Esophagus (tissue), 2 donors: ENCODE results near the gene GRAPL. TPM values are rescaled to one million over a fixed set of nuclear protein-coding genes. Genes with fewer than 3 reads are reported as not detected.
"Not testable (repeated sequence)": the region's sequence is repeated elsewhere in the genome, so short reads cannot be mapped to it uniquely, and the experiment has no call there.

Source experiments
- H3K27ac ChIP-seq, 2 donors: one replicate each; pipeline ENCODE4 v1.5.1; 2013; ENCODE audit warnings: low read depth in 2 of 2, mild to moderate bottlenecking in 2 of 2, inconsistent platforms in 1 of 2, low read length in 1 of 2, moderate library complexity in 1 of 2
- H3K27me3 ChIP-seq, 2 donors: one replicate each; pipeline ENCODE4 v1.6.1; 2013; ENCODE audit warnings: low read length in 2 of 2, control low read depth in 1 of 2, mild to moderate bottlenecking in 1 of 2; ENCODE audit not compliant: insufficient read depth in 2 of 2, control insufficient read depth in 1 of 2
- H3K36me3 ChIP-seq, 2 donors: one replicate each; pipeline ENCODE4 v1.6.1; 2013; ENCODE audit warnings: low read length in 1 of 2; ENCODE audit not compliant: control insufficient read depth in 2 of 2, insufficient read depth in 2 of 2
- H3K4me1 ChIP-seq, 2 donors: one replicate each; pipeline ENCODE4 v1.6.1; 2013; ENCODE audit warnings: low read length in 1 of 2; ENCODE audit not compliant: control insufficient read depth in 2 of 2, insufficient read depth in 2 of 2
- H3K4me3 ChIP-seq, 2 donors: one replicate each; pipeline ENCODE4 v1.5.1; 2013; ENCODE audit warnings: low read length in 2 of 2, mild to moderate bottlenecking in 2 of 2, low read depth in 1 of 2, moderate library complexity in 1 of 2
- H3K9me3 ChIP-seq, 2 donors: one replicate each; pipeline ENCODE4 v1.6.1; 2013; ENCODE audit warnings: mild to moderate bottlenecking in 2 of 2, low read depth in 1 of 2, low read length in 1 of 2, moderate library complexity in 1 of 2; ENCODE audit not compliant: control insufficient read depth in 2 of 2, insufficient read depth in 1 of 2
- WGBS, 2 donors: extraction: QIAGEN DNeasy Blood & Tissue Kit; methylation state at CpG; one replicate each; pipeline ENCODE4 v1.1.7; 2013; 5-methylcytosine and 5-hydroxymethylcytosine counted together
- polyA plus RNA-seq, 2 donors: library from polyadenylated mRNA; stranded (reverse); fragments of 200-250 nt; gene quantifications; one replicate each; pipeline ENCODE4 v1.2.3, GENCODE V29; 2013
- donor health status: healthy with polysubstance abuse.
- donor health status: Bipolar disorder and iron deficiency.

Gene GRAPL
- polyA plus RNA-seq, 2 donors, result 0.38 to 1.5 TPM

- H3K4me1 ChIP-seq, H3K27ac ChIP-seq, H3K36me3 ChIP-seq, H3K4me3 ChIP-seq, H3K9me3 ChIP-seq, H3K27me3 ChIP-seq: not testable (repeated sequence)
- WGBS, 2 donors, result no CpG with 5 or more reads among the region's 8 CpGs
Observed at GRCh38 chr17:19157628-19158027, 30.2 kb downstream of the GRAPL start.

- H3K4me3 ChIP-seq, H3K27ac ChIP-seq, H3K9me3 ChIP-seq, H3K36me3 ChIP-seq, H3K4me1 ChIP-seq, H3K27me3 ChIP-seq: not testable (repeated sequence)
- WGBS, 2 donors, result no CpG with 5 or more reads among the region's 10 CpGs
Observed at GRCh38 chr17:19158478-19158877, 31.1 kb downstream of the GRAPL start.

- H3K4me1 ChIP-seq, result not testable (repeated sequence)
Observed at GRCh38 chr17:19158938-19159337, 31.5 kb downstream of the GRAPL start.

GRCh38 chr17:19161308-19162107, 34.1 kb downstream of the GRAPL start:
- not testable (repeated sequence) for H3K9me3 ChIP-seq, H3K36me3 ChIP-seq, H3K27me3 ChIP-seq, H3K4me1 ChIP-seq, H3K4me3 ChIP-seq, H3K27ac ChIP-seq
- WGBS, 2 donors, result no CpG with 5 or more reads among the region's 13 CpGs

More at GRCh38 chr17:19158938-19159337, 31.5 kb downstream of the GRAPL start:
- H3K27me3 ChIP-seq, H3K36me3 ChIP-seq, H3K4me3 ChIP-seq, H3K9me3 ChIP-seq, H3K27ac ChIP-seq: not testable (repeated sequence)
- no CpG with 5 or more reads among the region's 2 CpGs for WGBS, 2 donors

- H3K36me3 ChIP-seq, H3K4me3 ChIP-seq, H3K27me3 ChIP-seq, H3K9me3 ChIP-seq, H3K4me1 ChIP-seq, H3K27ac ChIP-seq: not testable (repeated sequence)
- no CpG with 5 or more reads among the region's 71 CpGs for WGBS, 2 donors
Observed at GRCh38 chr17:19162384-19163216, 35.2 kb downstream of the GRAPL start.

GRCh38 chr17:19174422-19174821, 47.0 kb downstream of the GRAPL start:
- not testable (repeated sequence) for H3K27me3 ChIP-seq, H3K27ac ChIP-seq, H3K4me1 ChIP-seq, H3K9me3 ChIP-seq, H3K36me3 ChIP-seq, H3K4me3 ChIP-seq
- no CpG with 5 or more reads among the region's 3 CpGs for WGBS, 2 donors

- H3K27ac ChIP-seq, H3K4me3 ChIP-seq, H3K4me1 ChIP-seq, H3K27me3 ChIP-seq, H3K36me3 ChIP-seq, H3K9me3 ChIP-seq: not testable (repeated sequence)
- no CpG with 5 or more reads among the region's 20 CpGs for WGBS, 2 donors
Observed at GRCh38 chr17:19175410-19175809, 48.0 kb downstream of the GRAPL start.

- H3K27me3 ChIP-seq, H3K27ac ChIP-seq, H3K36me3 ChIP-seq, H3K4me1 ChIP-seq, H3K4me3 ChIP-seq, H3K9me3 ChIP-seq: not testable (repeated sequence)
- no CpG with 5 or more reads among the region's 33 CpGs for WGBS, 2 donors
Observed at GRCh38 chr17:19181040-19181875, 53.9 kb downstream of the GRAPL start.

GRCh38 chr17:19187883-19188869, 60.8 kb downstream of the GRAPL start:
- not testable (repeated sequence) for H3K27ac ChIP-seq

More at GRCh38 chr17:19187883-19188869, 60.8 kb downstream of the GRAPL start:
- 0 to 1% methylated on average over 8 to 9 of the region's 62 CpGs for WGBS, 2 donors
- not testable (repeated sequence) for H3K4me3 ChIP-seq, H3K27me3 ChIP-seq, H3K9me3 ChIP-seq, H3K4me1 ChIP-seq, H3K36me3 ChIP-seq
